ENCODE results near the gene PIK3R1. TPM values are rescaled to one million over a fixed set of nuclear protein-coding genes. Genes with fewer than 3 reads are reported as not detected.

The PIK3R1 gene
- total RNA-seq, 4 donors from 2014 or later: 86.1 to 107 (median 94.8) TPM

GRCh38 chr5:68173007-68173406 is 42.5 kb upstream of the PIK3R1 start:
- no peak overlapping the region for H3K4me3 ChIP-seq (replicated peaks in 1 of 3)
- H3K36me3 ChIP-seq: no peaks in the 10 kb centered on the region
- H3K4me1 ChIP-seq: no peaks in the 10 kb centered on the region
- WGBS, 2 donors: 84 to 88% methylated on average over 3 of the region's 3 CpGs
- DNase-seq: no peak
- TF ChIP-seq POLR2A (IDR thresholded peaks at IDR 0.05) (no peak), CTCF (IDR thresholded peaks at IDR 0.05) (no peak)
- H3K9me3 ChIP-seq: no peaks in the 10 kb centered on the region
- intact Hi-C loops (cut with DNase I): no loop called here
- no peak overlapping the region for H3K27ac ChIP-seq
- no peaks in the 10 kb centered on the region for H3K27me3 ChIP-seq

- intact Hi-C loops (cut with DNase I): no loop called here
- 96 to 97% methylated on average over 6 of the region's 6 CpGs for WGBS, 2 donors
- Histone ChIP-seq H3K27ac (no peak overlapping the region), H3K4me3 (replicated peaks in 1 of 3) (no peak overlapping the region), H3K36me3 (no peaks in the 10 kb centered on the region), H3K9me3 (no peaks in the 10 kb centered on the region), H3K27me3 (no peaks in the 10 kb centered on the region), H3K4me1 (no peaks in the 10 kb centered on the region)
- no peak for DNase-seq
- TF ChIP-seq POLR2A (IDR thresholded peaks at IDR 0.05) (no peak), CTCF (IDR thresholded peaks at IDR 0.05) (no peak)
Observed at GRCh38 chr5:68176253-68176652, 39.3 kb upstream of the PIK3R1 start.

GRCh38 chr5:68176802-68177479 is 38.6 kb upstream of the PIK3R1 start:
- H3K27ac ChIP-seq: no peak overlapping the region
- no peaks in the 10 kb centered on the region for H3K4me1 ChIP-seq
- TF ChIP-seq CTCF (IDR thresholded peaks at IDR 0.05): no peak
- no peak for TF ChIP-seq POLR2A (IDR thresholded peaks at IDR 0.05)
- no peaks in the 10 kb centered on the region for H3K36me3 ChIP-seq
- 96 to 98% methylated on average over 7 of the region's 7 CpGs for WGBS, 2 donors
- no peaks in the 10 kb centered on the region for H3K27me3 ChIP-seq
- no peaks in the 10 kb centered on the region for H3K9me3 ChIP-seq
- no peak overlapping the region for H3K4me3 ChIP-seq (replicated peaks in 1 of 3)
- DNase-seq: no peak
- intact Hi-C loops (cut with DNase I): no loop called here

- DNase-seq: no peak
- 95 to 96% methylated on average over 11 of the region's 11 CpGs for WGBS, 2 donors
- no peaks in the 10 kb centered on the region for H3K36me3 ChIP-seq
- intact Hi-C loops (cut with DNase I): no loop called here
- no peak overlapping the region for H3K4me3 ChIP-seq (replicated peaks in 1 of 3)
- H3K27ac ChIP-seq: no peak overlapping the region
- no peaks in the 10 kb centered on the region for H3K4me1 ChIP-seq
- no peaks in the 10 kb centered on the region for H3K27me3 ChIP-seq
- TF ChIP-seq POLR2A (IDR thresholded peaks at IDR 0.05) (no peak), CTCF (IDR thresholded peaks at IDR 0.05) (no peak)
- no peaks in the 10 kb centered on the region for H3K9me3 ChIP-seq
Observed at GRCh38 chr5:68177676-68178075, 37.9 kb upstream of the PIK3R1 start.

- 78 to 81% methylated on average over 2 of the region's 2 CpGs for WGBS, 2 donors
- H3K9me3 ChIP-seq: no peaks in the 10 kb centered on the region
- H3K4me3 ChIP-seq (replicated peaks in 1 of 3): no peak overlapping the region
- TF ChIP-seq CTCF (IDR thresholded peaks at IDR 0.05) (no peak), POLR2A (IDR thresholded peaks at IDR 0.05) (no peak)
- H3K4me1 ChIP-seq: no peaks in the 10 kb centered on the region
- no peak for DNase-seq
- H3K36me3 ChIP-seq: no peaks in the 10 kb centered on the region
- intact Hi-C loops (cut with DNase I): no loop called here
- H3K27ac ChIP-seq: no peak overlapping the region
- H3K27me3 ChIP-seq: no peaks in the 10 kb centered on the region
Observed at GRCh38 chr5:68178579-68178978, 37.0 kb upstream of the PIK3R1 start.
